ENCODE data around the gene EMC10. TPM values are rescaled to one million over a fixed set of nuclear protein-coding genes. Genes with fewer than 3 reads are reported as not detected.

The EMC10 gene
- total RNA-seq, 1 experiment from 2014 or later, result 109 TPM

DNA sequence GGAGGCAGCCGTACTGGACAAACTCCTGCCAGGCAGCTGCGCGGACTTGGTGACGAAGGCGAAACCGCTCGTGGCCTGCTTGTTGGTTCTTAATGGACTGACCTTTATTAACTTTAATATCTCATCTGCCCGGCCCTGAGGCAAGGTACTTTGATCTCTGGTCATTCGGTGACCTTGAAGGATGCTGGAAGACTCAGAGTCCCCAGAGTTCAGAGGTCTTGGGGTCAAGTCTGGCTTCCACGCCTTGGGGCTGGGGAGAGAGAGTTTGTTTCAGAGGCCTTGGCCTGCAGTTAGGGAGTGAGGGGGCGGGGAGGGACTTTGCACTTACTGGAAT, 9.6 kb upstream of the EMC10 start:
- Histone ChIP-seq H3T11ph (ENCODE audit: low read length) (no peak overlapping the region), H4K91ac (ENCODE audit: insufficient read length, low read depth, low read length) (no peak overlapping the region), H3K56ac (ENCODE audit: insufficient read length, low read depth, low read length) (no peak overlapping the region)

More for the DNA sequence above, 9.6 kb upstream of the EMC10 start:
- Histone ChIP-seq H3K23me2 (ENCODE audit: insufficient read length, low read depth, low read length, poor library complexity, severe bottlenecking) (no peaks in the 10 kb centered on the region), H3K4me2 (ENCODE audit: insufficient read depth, insufficient read length, low read length) (no peak overlapping the region), H3K9ac (ENCODE audit: extremely low read depth, insufficient read length, low read length) (no peak overlapping the region), H4K8ac (replicated peaks; ENCODE audit: insufficient read length, low read depth, low read length) (no peak overlapping the region), H4K5ac (ENCODE audit: insufficient read length, low read depth, low read length) (no peak overlapping the region), H2BK120ac (ENCODE audit: low read depth, low read length, poor library complexity, severe bottlenecking) (no peak overlapping the region), H3K27ac (ENCODE audit: insufficient read length, low read depth, low read length) (no peak overlapping the region), H3K18ac (ENCODE audit: insufficient read length, low read depth, low read length) (no peak overlapping the region), H3K23ac (ENCODE audit: insufficient read length, low read depth, low read length) (no peak overlapping the region), H3K4me1 (ENCODE audit: insufficient read depth, low read length) (no peaks in the 10 kb centered on the region), H2AK5ac (ENCODE audit: insufficient read length, low read length) (no peak overlapping the region), H2AFZ (ENCODE audit: low read length) (no peak overlapping the region), H3K79me2 (ENCODE audit: insufficient read depth, low read length) (no peaks in the 10 kb centered on the region), H3K4ac (ENCODE audit: low read depth, low read length) (no peak overlapping the region), H4K20me1 (ENCODE audit: control insufficient read depth, insufficient read depth, insufficient read length) (no peaks in the 10 kb centered on the region), H3K9me3 (ENCODE audit: control insufficient read depth, low read depth, low read length) (no peaks in the 10 kb centered on the region), H2BK5ac (ENCODE audit: insufficient read length, low read length) (no peak overlapping the region), H3K79me1 (ENCODE audit: insufficient read depth, low read depth, low read length, poor library complexity, severe bottlenecking) (no peaks in the 10 kb centered on the region), H2BK20ac (ENCODE audit: low read depth, low read length, poor library complexity, severe bottlenecking) (no peak overlapping the region), H3K27me3 (ENCODE audit: insufficient read depth, low read length) (no peaks in the 10 kb centered on the region), H2BK12ac (ENCODE audit: insufficient read length, low read depth, low read length) (no peak overlapping the region), H2BK15ac (ENCODE audit: low read depth, low read length) (no peak overlapping the region), H3K14ac (ENCODE audit: insufficient read depth, low read length) (no peak overlapping the region)
- TF ChIP-seq, protein P1, sequence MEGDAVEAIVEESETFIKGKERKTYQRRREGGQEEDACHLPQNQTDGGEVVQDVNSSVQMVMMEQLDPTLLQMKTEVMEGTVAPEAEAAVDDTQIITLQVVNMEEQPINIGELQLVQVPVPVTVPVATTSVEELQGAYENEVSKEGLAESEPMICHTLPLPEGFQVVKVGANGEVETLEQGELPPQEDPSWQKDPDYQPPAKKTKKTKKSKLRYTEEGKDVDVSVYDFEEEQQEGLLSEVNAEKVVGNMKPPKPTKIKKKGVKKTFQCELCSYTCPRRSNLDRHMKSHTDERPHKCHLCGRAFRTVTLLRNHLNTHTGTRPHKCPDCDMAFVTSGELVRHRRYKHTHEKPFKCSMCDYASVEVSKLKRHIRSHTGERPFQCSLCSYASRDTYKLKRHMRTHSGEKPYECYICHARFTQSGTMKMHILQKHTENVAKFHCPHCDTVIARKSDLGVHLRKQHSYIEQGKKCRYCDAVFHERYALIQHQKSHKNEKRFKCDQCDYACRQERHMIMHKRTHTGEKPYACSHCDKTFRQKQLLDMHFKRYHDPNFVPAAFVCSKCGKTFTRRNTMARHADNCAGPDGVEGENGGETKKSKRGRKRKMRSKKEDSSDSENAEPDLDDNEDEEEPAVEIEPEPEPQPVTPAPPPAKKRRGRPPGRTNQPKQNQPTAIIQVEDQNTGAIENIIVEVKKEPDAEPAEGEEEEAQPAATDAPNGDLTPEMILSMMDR (conservative IDR thresholded peaks at IDR 0.05), result no peak
- WGBS (ENCODE audit: extremely low coverage, insufficient read length, low lambda C conversion rate), result no CpG with 5 or more reads among the region's 11 CpGs
- Mint-ChIP-seq H3K9me3 (no peaks in the 10 kb centered on the region), H3K27ac (no peak overlapping the region), H3K4me1 (peaks cover 7 to 8% of the 10 kb centered on the region in 2 experiments), H3K27me3 (ENCODE audit: low read depth) (peaks cover 9% of the 10 kb centered on the region), H3K4me3 (no peak overlapping the region), H3K36me3 (ENCODE audit: insufficient read depth in 1 of 3, low read depth in 3 of 3) (no peaks in the 10 kb centered on the region; a peak in 1 of 7 replicates)
- DNase-seq, result no peak
